ENCODE results near the gene NKTR.

The NKTR gene

GRCh38 chr3:42694366-42694765 is 93.9 kb downstream of the NKTR start:
- DNase-seq (ENCODE audit: low spot score) = no peak

DNA sequence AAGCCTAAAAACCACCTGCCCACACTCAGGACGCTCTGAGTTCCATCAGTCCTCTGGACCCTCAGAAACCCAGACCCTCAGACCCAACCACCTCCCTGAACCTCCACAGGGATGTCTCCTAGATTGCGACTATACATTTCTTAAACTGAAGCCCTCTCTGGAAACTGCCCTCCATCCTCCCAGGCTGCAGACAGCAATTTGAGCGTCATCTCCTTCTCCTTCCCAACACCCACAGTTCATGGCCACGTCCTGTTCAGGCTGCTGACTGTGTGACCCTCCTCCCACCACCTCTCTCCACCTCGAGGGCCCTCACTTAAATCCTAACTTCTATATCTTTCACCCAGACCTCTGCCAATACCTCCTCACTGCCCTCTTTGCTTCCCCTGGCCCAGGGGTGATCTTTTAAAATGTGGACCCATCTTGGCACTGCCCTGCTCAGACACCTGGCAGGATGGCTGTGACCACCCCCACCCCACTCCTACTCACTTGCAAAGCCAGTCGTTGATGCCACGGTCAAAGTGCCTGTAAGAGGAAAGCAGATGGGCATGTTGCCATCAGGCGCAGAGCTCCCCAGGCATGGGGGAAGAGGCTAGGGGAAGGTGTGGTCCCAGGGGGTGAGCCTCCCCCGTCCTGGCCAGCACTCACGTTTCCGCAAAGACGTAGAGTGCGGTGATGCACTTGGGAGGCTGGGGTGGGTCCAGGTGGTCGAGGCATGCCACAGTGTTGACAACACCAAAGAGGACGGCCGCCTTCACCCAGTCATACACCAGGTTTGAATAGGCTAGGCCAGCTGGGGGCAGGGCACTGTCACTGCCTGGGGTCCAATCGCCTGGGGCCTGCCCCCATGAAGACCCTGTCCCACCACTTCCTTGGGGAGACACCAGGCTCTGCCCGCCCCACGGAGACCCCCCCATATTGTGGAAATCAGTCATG is 96.1 kb downstream of the NKTR start:
- no peak for DNase-seq (ENCODE audit: low spot score)

- DNase-seq (ENCODE audit: low spot score) = no peak
Measured at GRCh38 chr3:42697289-42698051, 97.0 kb downstream of the NKTR start.
